H1 (cell line): ENCODE results near the gene CCDC137. TPM values are rescaled to one million over a fixed set of nuclear protein-coding genes. Genes with fewer than 3 reads are reported as not detected.

Experiments used
- CTCF ChIA-PET: fragments of 300-600 bp; sonication (Branson Sonifier 250); formaldehyde crosslinking; loops from one replicate; lab custom pipeline; 2021; ENCODE audit not compliant: partially characterized antibody; lab: Charles Lee
- POLR2A ChIA-PET: fragments of 300-600 bp; sonication (Branson Sonifier 250); formaldehyde crosslinking; loops from one replicate; lab custom pipeline; 2021; ENCODE audit warnings: inconsistent platforms; ENCODE audit not compliant: partially characterized antibody; lab: Charles Lee
- DNase-seq, 2 experiments: peaks; one replicate each; pipeline versions ENCODE4 v3.0.0 to v3.0.0-alpha.2; 2010 to 2022; ENCODE audit warnings: low spot score in 2 of 2, low read depth in 1 of 2, mixed read lengths in 1 of 2
- FAIRE-seq: peaks from 2 replicates; lab custom pipeline; 2011; peaks lifted over from hg19 to GRCh38; lab: Jason Lieb, UNC
- H2AFZ ChIP-seq: 2 replicates; pipeline ENCODE4 v1.8.1; 2012; ENCODE audit warnings: low read length, inconsistent platforms
- H2AK5ac ChIP-seq: 2 replicates; pipeline ENCODE4 v1.6.1; 2013; ENCODE audit warnings: low read depth, low read length
- H2BK120ac ChIP-seq: replicated peaks from 2 replicates; pipeline ENCODE3; 2013; ENCODE audit warnings: low read depth, low read length, inconsistent platforms
- H2BK12ac ChIP-seq: 2 replicates; pipeline ENCODE4 v1.6.1; 2013; ENCODE audit warnings: low read depth, low read length
- H2BK15ac ChIP-seq: 2 replicates; pipeline ENCODE4 v1.6.1; 2013; ENCODE audit warnings: low read length
- H2BK20ac ChIP-seq: 2 replicates; pipeline ENCODE4 v1.6.1; 2013; ENCODE audit warnings: low read length
- H2BK5ac ChIP-seq: 2 replicates; pipeline ENCODE4 v1.6.1; 2013; ENCODE audit warnings: low read depth, low read length
- H3K14ac ChIP-seq: 2 replicates; pipeline ENCODE4 v1.6.1; 2013; ENCODE audit warnings: inconsistent platforms; ENCODE audit not compliant: insufficient read length
- H3K18ac ChIP-seq: 2 replicates; pipeline ENCODE4 v1.6.1; 2013; ENCODE audit warnings: low read length; ENCODE audit errors: extremely low read depth
- H3K23ac ChIP-seq: 2 replicates; pipeline ENCODE4 v1.6.1; 2013; ENCODE audit warnings: inconsistent platforms; ENCODE audit not compliant: insufficient read length
- H3K23me2 ChIP-seq: 2 replicates; pipeline ENCODE4 v1.6.1; 2013; ENCODE audit warnings: low read depth, low read length
- H3K27ac ChIP-seq: 2 replicates; pipeline ENCODE4 v1.6.1; 2011; ENCODE audit warnings: low read depth, low read length, inconsistent platforms
- H3K27me3 ChIP-seq, 4 experiments: replicated peaks in 1 of 4; 1 replicate in 1 of 4; 2 replicates in 3 of 4; pipeline versions ENCODE4 v1.6.1 to v1.8.1; 2011 to 2013; ENCODE audit warnings: low read length in 3 of 4, mild to moderate bottlenecking in 3 of 4, inconsistent platforms in 2 of 4, mixed read lengths in 2 of 4, moderate library complexity in 1 of 4; ENCODE audit not compliant: control insufficient read depth in 3 of 4, insufficient read depth in 3 of 4; ENCODE audit errors: extremely low read depth in 1 of 4
- H3K36me3 ChIP-seq, 4 experiments: 2 replicates each; pipeline versions ENCODE4 v1.6.1 to v1.8.1; 2011 to 2013; ENCODE audit warnings: mild to moderate bottlenecking in 4 of 4, low read length in 3 of 4, moderate library complexity in 2 of 4, control low read depth in 1 of 4, inconsistent platforms in 1 of 4; ENCODE audit not compliant: insufficient read depth in 4 of 4, control insufficient read depth in 2 of 4
- H3K4ac ChIP-seq: replicated peaks from 2 replicates; pipeline ENCODE3; 2013; ENCODE audit warnings: low read length, low read depth, mixed read lengths, inconsistent platforms; ENCODE audit not compliant: insufficient read length
- H3K4me1 ChIP-seq, 4 experiments: replicated peaks in 1 of 4; 1 replicate in 1 of 4; 2 replicates in 3 of 4; pipeline versions ENCODE4 v1.6.1 to v1.8.1; 2011 to 2013; ENCODE audit warnings: low read length in 3 of 4, inconsistent platforms in 2 of 4, mixed read lengths in 1 of 4; ENCODE audit not compliant: insufficient read depth in 4 of 4, control insufficient read depth in 3 of 4
- H3K4me2 ChIP-seq, 2 experiments: 2 replicates each; pipeline versions ENCODE4 v1.6.1 to v1.8.1; 2011 to 2013; ENCODE audit warnings: low read depth in 2 of 2, low read length in 2 of 2, control low read depth in 1 of 2, inconsistent platforms in 1 of 2, mild to moderate bottlenecking in 1 of 2; ENCODE audit not compliant: insufficient read depth in 1 of 2
- H3K4me3 ChIP-seq, 4 experiments: fragments of 200-600, 300-600 bp in 1 of 4; sonication (generic), shearing (Covaris generic), sonication (Bioruptor Twin) in 1 of 4; 2 replicates each; pipeline versions ENCODE4 v1.5.1 to v1.8.1; 2011 to 2016; ENCODE audit warnings: low read length in 4 of 4, low read depth in 3 of 4, control low read depth in 2 of 4, inconsistent platforms in 2 of 4, mild to moderate bottlenecking in 2 of 4, mixed read lengths in 1 of 4, moderate library complexity in 1 of 4; ENCODE audit not compliant: insufficient read depth in 2 of 4; ENCODE audit errors: extremely low read depth in 1 of 4
- H3K56ac ChIP-seq: replicated peaks from 2 replicates; pipeline ENCODE3; 2013; ENCODE audit warnings: low read depth, mild to moderate bottlenecking, mixed read lengths, low read length, inconsistent platforms; ENCODE audit not compliant: insufficient read length
- H3K79me1 ChIP-seq: 2 replicates; pipeline ENCODE4 v1.6.1; 2013; ENCODE audit warnings: low read depth, low read length, control low read depth
- H3K79me2 ChIP-seq, 2 experiments: 2 replicates each; pipeline versions ENCODE4 v1.6.1 to v1.8.1; 2012 to 2013; ENCODE audit warnings: low read length in 2 of 2, mild to moderate bottlenecking in 2 of 2, inconsistent platforms in 1 of 2; ENCODE audit not compliant: insufficient read depth in 2 of 2, control insufficient read depth in 1 of 2
- H3K9ac ChIP-seq, 4 experiments: replicated peaks in 1 of 4; 1 replicate in 1 of 4; 2 replicates in 3 of 4; pipeline versions ENCODE4 v1.6.1 to v1.8.1; 2011 to 2013; ENCODE audit warnings: low read depth in 3 of 4, low read length in 3 of 4, control low read depth in 2 of 4, mild to moderate bottlenecking in 2 of 4, moderate library complexity in 2 of 4, inconsistent platforms in 1 of 4; ENCODE audit errors: extremely low read depth in 1 of 4
- H3K9me3 ChIP-seq, 2 experiments: 2 replicates each; pipeline versions ENCODE4 v1.6.1 to v1.8.1; 2012 to 2013; ENCODE audit warnings: mild to moderate bottlenecking in 2 of 2, moderate library complexity in 2 of 2, control low read depth in 1 of 2, inconsistent platforms in 1 of 2, low read depth in 1 of 2, low read length in 1 of 2, mixed read lengths in 1 of 2; ENCODE audit not compliant: insufficient read depth in 2 of 2
- H4K20me1 ChIP-seq, 2 experiments: replicated peaks in 1 of 2; 2 replicates each; pipeline versions ENCODE3 to v1.8.1; 2011 to 2013; ENCODE audit warnings: inconsistent platforms in 2 of 2, low read length in 2 of 2, mild to moderate bottlenecking in 1 of 2; ENCODE audit not compliant: insufficient read depth in 2 of 2, control insufficient read depth in 1 of 2
- H4K5ac ChIP-seq: 2 replicates; pipeline ENCODE4 v1.6.1; 2013; ENCODE audit warnings: low read length, low read depth, mixed read lengths, inconsistent platforms; ENCODE audit not compliant: insufficient read length
- H4K8ac ChIP-seq: 2 replicates; pipeline ENCODE4 v1.8.0; 2013; ENCODE audit warnings: mild to moderate bottlenecking, moderate library complexity, low read length, inconsistent platforms; ENCODE audit not compliant: insufficient read depth; ENCODE audit errors: extremely low read depth
- H4K91ac ChIP-seq: replicated peaks from 2 replicates; pipeline ENCODE3; 2013; ENCODE audit warnings: low read length, mixed read lengths, inconsistent platforms; ENCODE audit not compliant: insufficient read length
- BACH1 ChIP-seq: IDR thresholded peaks from 2 replicates; pipeline ENCODE4 v1.6.1; 2012; ENCODE audit warnings: low read length, improper control_type of control experiment
- CHD1 ChIP-seq: IDR thresholded peaks from 2 replicates; pipeline ENCODE4 v1.6.1; 2012; ENCODE audit warnings: low read depth, low read length, improper control_type of control experiment
- CTBP2 ChIP-seq: IDR thresholded peaks from 2 replicates; pipeline ENCODE4 v1.7.0; 2011; ENCODE audit warnings: borderline replicate concordance, mild to moderate bottlenecking, moderate library complexity, mixed read lengths, low read length; ENCODE audit not compliant: insufficient read depth, insufficient read length
- FOSL1 ChIP-seq: IDR thresholded peaks from 2 replicates; pipeline ENCODE4 v1.6.1; 2011; ENCODE audit warnings: mild to moderate bottlenecking, low read depth, low read length, moderate library complexity; ENCODE audit not compliant: insufficient read depth
- KDM1A ChIP-seq: fragments of 200-600, 300-600 bp; sonication (generic); IDR thresholded peaks from 2 replicates; pipeline ENCODE4 v1.7.1; 2016; ENCODE audit warnings: mild to moderate bottlenecking, low read length, borderline replicate concordance
- KDM5A ChIP-seq: fragments of 200-600 bp; IDR thresholded peaks from 2 replicates; pipeline ENCODE4 v1.7.1; 2012; ENCODE audit warnings: mild to moderate bottlenecking, low read length, inconsistent platforms, mixed read lengths
- MAFK ChIP-seq: IDR thresholded peaks from 2 replicates; pipeline ENCODE4 v1.6.1; 2012; ENCODE audit warnings: low read depth, mild to moderate bottlenecking, improper control_type of control experiment, low read length
- RFX5 ChIP-seq: IDR thresholded peaks from 2 replicates; pipeline ENCODE4 v1.6.1; 2011; ENCODE audit warnings: low read depth, low read length, improper control_type of control experiment, borderline replicate concordance
- RXRA ChIP-seq: IDR thresholded peaks from 2 replicates; pipeline ENCODE4 v1.6.1; 2011; ENCODE audit warnings: low read depth, mild to moderate bottlenecking, low read length, moderate library complexity; ENCODE audit not compliant: insufficient read depth
- SIX5 ChIP-seq: IDR thresholded peaks from 2 replicates; pipeline ENCODE4 v1.6.1; 2011; ENCODE audit warnings: mild to moderate bottlenecking, low read depth, low read length
- SRF ChIP-seq: IDR thresholded peaks from 2 replicates; pipeline ENCODE4 v1.6.1; 2011; ENCODE audit warnings: mild to moderate bottlenecking, low read depth, low read length, moderate library complexity
- SUZ12 ChIP-seq: fragments of 200-600 bp; sonication (generic); IDR thresholded peaks from 2 replicates; pipeline ENCODE4 v1.6.1; 2012; ENCODE audit warnings: mild to moderate bottlenecking, inconsistent platforms, low read length, moderate library complexity, mixed read lengths
- WGBS, 2 experiments: shearing (Covaris generic) in 1 of 2; methylation state at CpG; one replicate each; pipeline versions ENCODE4 v1.1.6 to v1.1.7; 2013 to 2015; ENCODE audit warnings: low lambda C conversion rate in 2 of 2, mixed read lengths in 2 of 2, inconsistent platforms in 1 of 2, low coverage in 1 of 2, missing lambda C conversion rate in 1 of 2; ENCODE audit not compliant: insufficient replicate concordance in 2 of 2, insufficient coverage in 1 of 2, insufficient read length in 1 of 2; ENCODE audit errors: extremely low coverage in 1 of 2, missing lambda C conversion rate in 1 of 2; 5-methylcytosine and 5-hydroxymethylcytosine counted together
- polyA plus RNA-seq, 7 experiments: library from polyadenylated mRNA; depleted of rRNA in 3 of 7; stranded (reverse) in 5 of 7; unstranded in 2 of 7; fragments of >200 nt in 5 of 7; fragments of 200-250 nt in 2 of 7; gene quantifications; 1 replicate in 5 of 7; 2 replicates in 1 of 7; 4 replicates in 1 of 7; pipeline versions ENCODE4 v1.2.1 to v1.2.3, GENCODE V29; 2011 to 2013; ENCODE audit warnings: missing spikeins in 2 of 7, mixed read lengths in 2 of 7
- total RNA-seq: library from RNA; stranded (reverse); fragmentation: NEBNext Ultra II Directional; extraction: Animal tissue kit (Norgen Biotek cat#: 25700); gene quantifications from 2 replicates; pipeline ENCODE4 v1.2.1, GENCODE V29; 2021

Gene CCDC137
- total and polyA plus RNA-seq, 2 of the 8 experiments (the other 6 are each of a cell fraction or from before 2014, with no cell fraction given): 17.6 to 38.6 TPM

DNA sequence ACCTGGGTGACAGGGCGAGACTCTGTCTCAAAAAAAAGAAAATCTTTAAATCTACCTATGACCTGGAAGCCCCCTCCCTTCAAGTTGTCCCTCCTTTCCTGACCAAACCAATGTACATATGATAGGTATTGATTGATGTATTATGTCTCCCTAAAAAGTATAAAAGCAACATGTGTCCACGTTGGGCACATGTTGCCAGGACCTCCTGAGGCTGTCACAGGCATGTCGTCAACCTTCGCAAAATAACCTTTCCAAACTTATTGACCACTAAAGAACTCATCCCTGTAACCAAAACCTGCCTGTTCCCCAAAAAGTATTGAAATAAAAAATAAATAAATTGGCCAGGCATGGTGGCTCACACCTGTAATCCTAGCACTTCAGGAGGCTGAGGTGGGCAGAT is 4.5 kb upstream of the CCDC137 start:
- no peak overlapping the region for H2BK12ac ChIP-seq
- no peak for DNase-seq
- peaks cover 6% of the 10 kb centered on the region for H3K79me1 ChIP-seq
- no peak overlapping the region for H2BK5ac ChIP-seq
- H4K5ac ChIP-seq: no peak overlapping the region
- H3K27ac ChIP-seq: no peak overlapping the region
- no peak overlapping the region for H3K4me3 ChIP-seq
- no peak overlapping the region for H4K8ac ChIP-seq
- H3K4ac ChIP-seq: no peak overlapping the region
- no peak overlapping the region for H3K4me2 ChIP-seq
- H2BK15ac ChIP-seq: no peak overlapping the region
- H3K36me3 ChIP-seq: peaks cover 0 to 5% (median 0%) of the 10 kb centered on the region in 4 experiments; a peak in 1 of 8 replicates
- H3K79me2 ChIP-seq: peaks cover 0 to 2% of the 10 kb centered on the region in 2 experiments; a peak in 1 of 4 replicates
- no peak overlapping the region for H2BK20ac ChIP-seq
- H2BK120ac ChIP-seq: no peak overlapping the region
- H3K27me3 ChIP-seq: no peaks in the 10 kb centered on the region
- no peak for FAIRE-seq
- peaks cover 0 to 2% of the 10 kb centered on the region in 2 experiments for H4K20me1 ChIP-seq
- ChIA-PET CTCF (interaction anchor here (0.6 kb wide), 1 partner anchor 37 kb away, joined by 3 read pairs; no protein-coding TSS in a partner anchor), POLR2A (interaction anchor here (0.6 to 4.4 kb wide), 8 partner anchors 9 to 153 kb away, joined by 3 to 23 read pairs (median 6); partner anchors contain the start of genes ARL16, HGS, MRPL12 and NPLOC4)
- H3K23ac ChIP-seq: no peak overlapping the region
- peaks cover 3 to 8% (median 6%) of the 10 kb centered on the region in 4 experiments for H3K4me1 ChIP-seq
- no peak overlapping the region for H2AK5ac ChIP-seq
- no peak overlapping the region for H4K91ac ChIP-seq
- H3K9ac ChIP-seq: no peak overlapping the region
- H2AFZ ChIP-seq: no peak overlapping the region
- no peak overlapping the region for H3K14ac ChIP-seq
- H3K23me2 ChIP-seq: peaks cover 4% of the 10 kb centered on the region; the same call in 1 of the 2 replicates
- WGBS, 2 experiments: 96% methylated on average over 4 of the region's 4 CpGs; no CpG with 5 or more reads in 1 of the 2 experiments
- H3K9me3 ChIP-seq: no peaks in the 10 kb centered on the region
- no peak overlapping the region for H3K18ac ChIP-seq
- no peak overlapping the region for H3K56ac ChIP-seq
- TF ChIP-seq CHD1: no peak
- TF ChIP-seq SRF: no peak
- TF ChIP-seq MAFK: no peak
- no peak for TF ChIP-seq KDM5A
- TF ChIP-seq CTBP2: no peak
- TF ChIP-seq BACH1: no peak
- TF ChIP-seq FOSL1: no peak
- TF ChIP-seq RFX5: no peak
- no peak for TF ChIP-seq KDM1A
- no peak for TF ChIP-seq SUZ12
- TF ChIP-seq RXRA: no peak
- no peak for TF ChIP-seq SIX5
